T-cell (primary cell): ENCODE results near the gene CUEDC1. TPM values are rescaled to one million over a fixed set of nuclear protein-coding genes. Genes with fewer than 3 reads are reported as not detected.

Experiments
- ATAC-seq, 4 experiments: fragments of 200-7000 bp in 3 of 4; fragments of 150-1000 bp in 1 of 4; cut with Tn5 transposase; replicated peaks in 1 of 4; 1 replicate in 3 of 4; 2 replicates in 1 of 4; pipeline ENCODE4 v1.10.0; 2021; ENCODE audit warnings: moderate library complexity in 3 of 4, mild to moderate bottlenecking in 2 of 4, moderate number of reproducible peaks in 1 of 4
- CTCF ChIA-PET, 2 donors: fragments of 300-600 bp; sonication (Branson Sonifier 250); formaldehyde crosslinking; loops; one replicate each; lab custom pipeline; 2022; ENCODE audit warnings: antibody characterized with exemption in 2 of 2; lab: Charles Lee
- POLR2A ChIA-PET, 2 donors: fragments of 300-600 bp; sonication (Branson Sonifier 250); formaldehyde crosslinking; loops; one replicate each; lab custom pipeline; 2022; ENCODE audit warnings: antibody characterized with exemption in 2 of 2; lab: Charles Lee
- DNase-seq, 35 experiments: peaks; one replicate each; pipeline versions ENCODE4 v3.0.0 to v3.0.0-alpha.2; 2013 to 2023
- H3K27ac ChIP-seq: one replicate; pipeline ENCODE4 v1.5.1; 2013; ENCODE audit warnings: low read length
- H3K27me3 ChIP-seq, 2 experiments: replicated peaks in 1 of 2; 1 replicate in 1 of 2; 2 replicates in 1 of 2; pipeline versions ENCODE4 v1.6.1 to v1.7.0; 2013; ENCODE audit warnings: low read length in 1 of 2, mixed read lengths in 1 of 2; ENCODE audit not compliant: control insufficient read depth in 2 of 2, insufficient read depth in 2 of 2; ENCODE audit errors: extremely low read depth in 1 of 2
- H3K36me3 ChIP-seq, 2 donors: 1 replicate in 1 of 2; 2 replicates in 1 of 2; pipeline versions ENCODE4 v1.6.1 to v1.7.0; 2013; ENCODE audit warnings: low read length in 1 of 2; ENCODE audit not compliant: control insufficient read depth in 2 of 2, insufficient read depth in 1 of 2; ENCODE audit errors: extremely low read depth in 1 of 2
- H3K4me1 ChIP-seq, 2 experiments: 1 replicate in 1 of 2; 2 replicates in 1 of 2; pipeline versions ENCODE4 v1.6.1 to v1.7.0; 2013; ENCODE audit warnings: low read length in 2 of 2, mixed read lengths in 1 of 2; ENCODE audit not compliant: insufficient read depth in 2 of 2, control insufficient read depth in 1 of 2; ENCODE audit errors: extremely low read depth in 1 of 2
- H3K4me3 ChIP-seq, 2 donors: 1 replicate in 1 of 2; 2 replicates in 1 of 2; pipeline versions ENCODE4 v1.5.1 to v1.7.0; 2013; ENCODE audit warnings: mild to moderate bottlenecking in 2 of 2, low read length in 1 of 2, moderate library complexity in 1 of 2; ENCODE audit not compliant: control insufficient read depth in 1 of 2; ENCODE audit errors: extremely low read depth in 1 of 2
- H3K9me3 ChIP-seq: 2 replicates; pipeline ENCODE4 v1.7.0; 2013
- H3K27ac Mint-ChIP-seq, 2 donors: one replicate each; pipeline ENCODE4 v1.8.0; 2020 to 2021; ENCODE audit warnings: mild to moderate bottlenecking in 2 of 2, mixed read lengths in 2 of 2
- H3K27me3 Mint-ChIP-seq, 2 donors: one replicate each; pipeline ENCODE4 v1.8.0; 2021 to 2022; ENCODE audit warnings: mixed read lengths in 2 of 2
- H3K36me3 Mint-ChIP-seq: one replicate; pipeline ENCODE4 v1.8.0; 2021; ENCODE audit warnings: mixed read lengths
- H3K4me1 Mint-ChIP-seq, 3 donors: one replicate each; pipeline ENCODE4 v1.8.0; 2020 to 2022; ENCODE audit warnings: mixed read lengths in 3 of 3, mild to moderate bottlenecking in 1 of 3
- H3K4me3 Mint-ChIP-seq, 3 donors: one replicate each; pipeline ENCODE4 v1.8.0; 2020 to 2022; ENCODE audit warnings: mild to moderate bottlenecking in 3 of 3, mixed read lengths in 3 of 3, moderate library complexity in 3 of 3
- H3K9me3 Mint-ChIP-seq, 3 donors: one replicate each; pipeline ENCODE4 v1.8.0; 2020 to 2022; ENCODE audit warnings: mixed read lengths in 3 of 3
- WGBS: methylation state at CpG from one replicate; pipeline ENCODE4 v1.1.5; 2013; ENCODE audit warnings: missing lambda C conversion rate; ENCODE audit not compliant: insufficient coverage; 5-methylcytosine and 5-hydroxymethylcytosine counted together
- total RNA-seq, 35 experiments: library from RNA in 6 of 35; stranded (reverse) in 6 of 35; fragments of 120-200 nt in 1 of 35; gene quantifications; one replicate each; pipeline versions ENCODE4 v1.2.1 to v1.2.4 and lab custom pipeline; 2013 to 2026

CUEDC1 gene
- total RNA-seq, 5 donors from 2014 or later (not counting 1 experiment from before 2014, with no cell fraction given), result 0.33 to 1.4 (median 0.74) TPM; not detected in 1

GRCh38 chr17:57889892-57890856, 65.0 kb downstream of the CUEDC1 start:
- Histone ChIP-seq H3K36me3 (no peaks in the 10 kb centered on the region), H3K27me3 (peaks cover 0 to 30% of the 10 kb centered on the region in 2 experiments), H3K4me3 (no peak overlapping the region), H3K27ac (no peak overlapping the region), H3K9me3 (no peaks in the 10 kb centered on the region), H3K4me1 (peaks cover 0 to 11% of the 10 kb centered on the region in 2 experiments)
- CTCF ChIA-PET, result interaction anchor here in 1 of 2 donors (2.8 kb wide), 1 partner anchor 109 kb away, joined by 12 read pairs; no protein-coding TSS in a partner anchor
- peaks cover 0 to 6% of the 10 kb centered on the region in 2 donors for H3K27me3 Mint-ChIP-seq
- WGBS, result 88% methylated on average over 6 of the region's 11 CpGs
- DNase-seq (no peak), ATAC-seq (no peak)
- POLR2A ChIA-PET, result no interaction called here
- H3K36me3 Mint-ChIP-seq, result no peaks in the 10 kb centered on the region
- H3K4me1 Mint-ChIP-seq, result peaks cover 3 to 9% (median 6%) of the 10 kb centered on the region in 3 donors
- H3K9me3 Mint-ChIP-seq, result no peaks in the 10 kb centered on the region
- no peak overlapping the region for H3K27ac Mint-ChIP-seq
- no peak overlapping the region for H3K4me3 Mint-ChIP-seq

GRCh38 chr17:57889252-57889651, 66.0 kb downstream of the CUEDC1 start:
- Histone ChIP-seq H3K27ac (no peak overlapping the region), H3K27me3 (peaks cover 0 to 31% of the 10 kb centered on the region in 2 experiments), H3K9me3 (no peaks in the 10 kb centered on the region), H3K4me3 (no peak overlapping the region), H3K4me1 (peaks cover 0 to 11% of the 10 kb centered on the region in 2 experiments), H3K36me3 (no peaks in the 10 kb centered on the region)
- ATAC-seq (no peak), DNase-seq (no peak)
- Mint-ChIP-seq H3K4me3 (no peak overlapping the region), H3K27me3 (peaks cover 0 to 6% of the 10 kb centered on the region in 2 donors), H3K4me1 (peaks cover 3 to 9% (median 6%) of the 10 kb centered on the region in 3 donors), H3K36me3 (no peaks in the 10 kb centered on the region), H3K27ac (no peak overlapping the region), H3K9me3 (no peaks in the 10 kb centered on the region)
- POLR2A ChIA-PET, result no interaction called here
- 100% methylated on average over 1 of the region's 2 CpGs for WGBS
- CTCF ChIA-PET, result no interaction called here

GRCh38 chr17:57888311-57889216, 66.6 kb downstream of the CUEDC1 start:
- peaks cover 0 to 11% of the 10 kb centered on the region in 2 experiments for H3K4me1 ChIP-seq
- peaks cover 3 to 9% (median 6%) of the 10 kb centered on the region in 3 donors for H3K4me1 Mint-ChIP-seq
- ChIA-PET POLR2A (no interaction called here), CTCF (no interaction called here)
- H3K9me3 Mint-ChIP-seq, result no peaks in the 10 kb centered on the region
- no peaks in the 10 kb centered on the region for H3K9me3 ChIP-seq
- H3K4me3 Mint-ChIP-seq, result no peak overlapping the region
- no peaks in the 10 kb centered on the region for H3K36me3 ChIP-seq
- no peak for ATAC-seq
- H3K4me3 ChIP-seq, result no peak overlapping the region
- no peaks in the 10 kb centered on the region for H3K36me3 Mint-ChIP-seq
- no peak overlapping the region for H3K27ac ChIP-seq
- peaks cover 0 to 6% of the 10 kb centered on the region in 2 donors for H3K27me3 Mint-ChIP-seq
- H3K27me3 ChIP-seq, result peaks cover 0 to 29% of the 10 kb centered on the region in 2 experiments
- H3K27ac Mint-ChIP-seq, result no peak overlapping the region
- DNase-seq, result no peak
- 60% methylated on average over 5 of the region's 12 CpGs for WGBS

GRCh38 chr17:57887161-57887560, 68.1 kb downstream of the CUEDC1 start:
- Histone ChIP-seq H3K36me3 (no peaks in the 10 kb centered on the region), H3K9me3 (no peaks in the 10 kb centered on the region), H3K4me1 (peaks cover 0 to 2% of the 10 kb centered on the region in 2 experiments), H3K27me3 (peaks cover 0 to 15% of the 10 kb centered on the region in 2 experiments), H3K4me3 (no peak overlapping the region), H3K27ac (no peak overlapping the region)
- ATAC-seq (no peak), DNase-seq (no peak)
- ChIA-PET POLR2A (interaction anchor here in 1 of 2 donors (0.5 to 0.6 kb wide), 2 partner anchors 16 to 109 kb away, joined by 3 to 6 read pairs; no protein-coding TSS in a partner anchor), CTCF (interaction anchor here in 1 of 2 donors (0.7 kb wide), 2 partner anchors 162 to 200 kb away, joined by 3 to 9 read pairs; no protein-coding TSS in a partner anchor)
- Mint-ChIP-seq H3K36me3 (no peaks in the 10 kb centered on the region), H3K4me1 (peaks cover 0 to under 1% (median 0%) of the 10 kb centered on the region in 3 donors), H3K4me3 (no peak overlapping the region), H3K9me3 (peaks cover 0 to 4% (median 0%) of the 10 kb centered on the region in 3 donors), H3K27ac (no peak overlapping the region), H3K27me3 (peaks cover 0 to 1% of the 10 kb centered on the region in 2 donors)
- WGBS, result no CpG with 5 or more reads among the region's 4 CpGs

GRCh38 chr17:57886020-57886419, 69.2 kb downstream of the CUEDC1 start:
- H3K4me3 Mint-ChIP-seq, result no peak overlapping the region
- no peak for DNase-seq
- ChIA-PET POLR2A (no interaction called here), CTCF (no interaction called here)
- no peak overlapping the region for H3K4me3 ChIP-seq
- no peaks in the 10 kb centered on the region for H3K4me1 ChIP-seq
- no CpG with 5 or more reads among the region's 4 CpGs for WGBS
- H3K9me3 Mint-ChIP-seq, result peaks cover 0 to 4% (median 0%) of the 10 kb centered on the region in 3 donors
- H3K27me3 ChIP-seq, result peaks cover 0 to 20% of the 10 kb centered on the region in 2 experiments
- H3K36me3 Mint-ChIP-seq, result no peaks in the 10 kb centered on the region
- ATAC-seq, result no peak
- no peak overlapping the region for H3K27ac ChIP-seq
- H3K27ac Mint-ChIP-seq, result no peak overlapping the region
- H3K4me1 Mint-ChIP-seq, result no peaks in the 10 kb centered on the region
- no peaks in the 10 kb centered on the region for H3K36me3 ChIP-seq
- H3K27me3 Mint-ChIP-seq, result no peaks in the 10 kb centered on the region
- no peaks in the 10 kb centered on the region for H3K9me3 ChIP-seq
